Esophagus squamous epithelium (tissue), 5 donors: ENCODE measurements around the gene KLHL29. TPM values are rescaled to one million over a fixed set of nuclear protein-coding genes. Genes with fewer than 3 reads are reported as not detected.
A peak's percentile ranks its signal among the peaks of the same experiment; 100 is the strongest.

Experiments
- DNase-seq: peaks from one replicate; lab custom pipeline; 2025; lab: John Stamatoyannopoulos, UW
- H3K27ac ChIP-seq, 4 donors: fragments of 200-600 bp; sonication (generic); one replicate each; pipeline ENCODE4 v1.5.1; 2016 to 2019; ENCODE audit warnings: mild to moderate bottlenecking in 1 of 4
- H3K27me3 ChIP-seq, 4 donors: fragments of 200-600 bp; sonication (generic); 1 replicate in 3 of 4; 2 replicates in 1 of 4; pipeline versions ENCODE4 v1.5.1 to v1.6.0; 2017 to 2021; ENCODE audit warnings: antibody characterized with exemption in 1 of 4
- H3K36me3 ChIP-seq, 3 donors: fragments of 200-600 bp; sonication (generic); one replicate each; pipeline ENCODE4 v1.5.1; 2016 to 2019
- H3K4me1 ChIP-seq, 3 donors: fragments of 200-600 bp; sonication (generic); one replicate each; pipeline ENCODE4 v1.5.1; 2017 to 2019
- H3K4me3 ChIP-seq, 4 donors: fragments of 200-600 bp; sonication (generic); 1 replicate in 3 of 4; 2 replicates in 1 of 4; pipeline ENCODE4 v1.5.1; 2016 to 2019; ENCODE audit warnings: mild to moderate bottlenecking in 2 of 4, moderate library complexity in 1 of 4
- H3K9me3 ChIP-seq, 3 donors: fragments of 200-600 bp; sonication (generic); one replicate each; pipeline ENCODE4 v1.5.1; 2016 to 2019
- CTCF ChIP-seq, 6 experiments: fragments of 450-650 bp in 4 of 6; fragments of 200-600 bp in 2 of 6; sonication (generic) in 2 of 6; IDR thresholded peaks; one replicate each; pipeline ENCODE4 v1.5.1; 2016 to 2019; ENCODE audit warnings: antibody characterized with exemption in 6 of 6, mild to moderate bottlenecking in 4 of 6, moderate library complexity in 4 of 6
- POLR2A ChIP-seq, 4 donors: fragments of 450-650 bp; IDR thresholded peaks; one replicate each; pipeline ENCODE4 v1.6.1; 2017; ENCODE audit warnings: antibody characterized with exemption in 4 of 4, mild to moderate bottlenecking in 4 of 4, moderate library complexity in 3 of 4
- WGBS, 2 donors: methylation state at CpG; one replicate each; pipeline ENCODE4 v1.1.5; 2018; 5-methylcytosine and 5-hydroxymethylcytosine counted together
- intact Hi-C: fragments of 100-400 bp; cut with DNase I; formaldehyde crosslinking; loops from one replicate; pipeline ENCODE4 v1.15.0; 2022
- total RNA-seq, 4 donors: library from RNA; depleted of rRNA; stranded (reverse); fragments of >200 nt; gene quantifications; one replicate each; pipeline ENCODE4 v1.1.0, GENCODE V29; 2016
- donor health status: DM: yes; HTN: yes; CAD: no.

KLHL29 gene
- total RNA-seq, 4 donors from 2014 or later, result 3.4 to 11.8 (median 5.9) TPM

GRCh38 chr2:23574919-23575654, 190.1 kb downstream of the KLHL29 start:
- no peak overlapping the region for H3K27ac ChIP-seq
- H3K36me3 ChIP-seq, result no peaks in the 10 kb centered on the region
- no peak overlapping the region for H3K4me3 ChIP-seq
- no peak for DNase-seq
- no peak for TF ChIP-seq CTCF (IDR thresholded peaks at IDR 0.05)
- TF ChIP-seq POLR2A (IDR thresholded peaks at IDR 0.05), result no peak
- no peaks in the 10 kb centered on the region for H3K27me3 ChIP-seq
- H3K9me3 ChIP-seq, result no peaks in the 10 kb centered on the region
- peaks cover 0 to 25% (median 4%) of the 10 kb centered on the region in 3 donors for H3K4me1 ChIP-seq
- 89% methylated on average over 5 to 13 of the region's 13 CpGs for WGBS, 2 donors
- intact Hi-C loops, result no loop called here

GRCh38 chr2:23578964-23579671, 194.1 kb downstream of the KLHL29 start:
- no peak for DNase-seq
- Histone ChIP-seq H3K27me3 (no peaks in the 10 kb centered on the region), H3K36me3 (no peaks in the 10 kb centered on the region), H3K27ac (no peak overlapping the region), H3K4me1 (peaks cover 0 to 17% (median 0%) of the 10 kb centered on the region in 3 donors), H3K9me3 (no peaks in the 10 kb centered on the region), H3K4me3 (no peak overlapping the region)
- intact Hi-C loops, result no loop called here
- 75 to 79% methylated on average over 10 to 11 of the region's 11 CpGs for WGBS, 2 donors
- TF ChIP-seq POLR2A (IDR thresholded peaks at IDR 0.05) (no peak), CTCF (IDR thresholded peaks at IDR 0.05) (no peak)

DNA sequence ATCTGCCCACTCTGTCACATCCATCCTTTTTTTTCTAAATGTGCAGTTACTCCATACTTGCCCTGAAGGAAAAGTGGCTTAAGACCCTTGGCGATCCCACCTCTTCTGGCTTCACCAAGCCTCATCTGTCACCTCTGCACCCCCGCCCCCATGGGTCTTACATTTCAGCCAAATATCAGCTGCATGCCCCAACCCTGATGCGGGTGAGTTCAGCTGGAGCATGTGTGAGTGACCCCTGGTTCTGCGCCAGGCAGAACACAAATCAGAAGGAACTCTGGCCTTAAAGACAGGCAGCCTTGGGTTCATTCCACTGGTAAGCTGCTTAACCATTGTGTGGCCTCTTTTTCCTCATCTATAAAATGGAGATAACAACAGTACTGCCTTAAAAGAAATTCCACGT, 194.7 kb downstream of the KLHL29 start:
- intact Hi-C loops, result no loop called here
- H3K4me1 ChIP-seq, result peaks cover 0 to 21% (median under 1%) of the 10 kb centered on the region in 3 donors
- no peak for DNase-seq
- H3K9me3 ChIP-seq, result no peaks in the 10 kb centered on the region
- H3K36me3 ChIP-seq, result no peaks in the 10 kb centered on the region
- no peak overlapping the region for H3K27ac ChIP-seq
- H3K4me3 ChIP-seq, result no peak overlapping the region
- no peaks in the 10 kb centered on the region for H3K27me3 ChIP-seq
- 78 to 88% methylated on average over 3 to 4 of the region's 5 CpGs for WGBS, 2 donors
- TF ChIP-seq POLR2A (IDR thresholded peaks at IDR 0.05) (no peak), CTCF (IDR thresholded peaks at IDR 0.05) (no peak)

DNA sequence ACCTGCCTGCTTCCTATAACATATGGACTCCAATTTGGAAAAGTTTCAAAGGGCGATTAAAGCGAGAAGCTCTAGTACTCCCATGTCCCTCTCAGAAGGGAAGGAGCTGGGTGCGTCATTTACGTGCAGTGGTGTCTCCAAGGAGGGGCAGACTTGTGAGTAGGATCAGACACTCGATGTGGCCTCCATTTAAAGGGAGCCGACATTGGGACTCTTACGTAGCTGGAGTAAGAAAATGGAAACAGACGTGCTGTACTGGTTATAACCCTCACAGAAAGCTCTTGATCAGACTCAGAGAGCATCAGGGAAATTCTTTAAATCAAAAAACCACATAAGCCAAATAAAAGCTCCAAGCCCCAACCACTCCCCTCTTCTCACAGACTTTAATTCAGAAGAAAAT, 198.5 kb downstream of the KLHL29 start:
- TF ChIP-seq CTCF (IDR thresholded peaks at IDR 0.05) (no peak), POLR2A (IDR thresholded peaks at IDR 0.05) (no peak)
- intact Hi-C loops, result no loop called here
- WGBS, 2 donors, result 88 to 94% methylated on average over 8 of the region's 8 CpGs
- H3K27me3 ChIP-seq, result no peaks in the 10 kb centered on the region
- H3K36me3 ChIP-seq, result no peaks in the 10 kb centered on the region
- peaks cover 0 to 26% (median 5%) of the 10 kb centered on the region in 3 donors for H3K4me1 ChIP-seq
- H3K4me3 ChIP-seq, result no peak overlapping the region
- peak overlapping the region; percentile 46 to 80 (median 76) for H3K27ac ChIP-seq
- H3K9me3 ChIP-seq, result no peaks in the 10 kb centered on the region
- no peak for DNase-seq
